GM19468 (cell line): ENCODE measurements around the gene PLCG2.
"Not testable (repeated sequence)": the region's sequence is repeated elsewhere in the genome, so short reads cannot be mapped to it uniquely, and the experiment has no call there.

ENCODE experiments used
- ATAC-seq: cut with Tn5 transposase; IDR thresholded peaks from one replicate; pipeline ENCODE4 v1.9.1; 2021; ENCODE audit warnings: mild to moderate bottlenecking, moderate library complexity, moderate number of reproducible peaks; ENCODE audit not compliant: unreplicated experiment; ENCODE audit errors: extremely low read depth

The PLCG2 gene

GRCh38 chr16:81928271-81928918 is 149.3 kb downstream of the PLCG2 start:
- ATAC-seq: no peak

GRCh38 chr16:81928975-81929374 is 149.9 kb downstream of the PLCG2 start:
- ATAC-seq: no peak

DNA sequence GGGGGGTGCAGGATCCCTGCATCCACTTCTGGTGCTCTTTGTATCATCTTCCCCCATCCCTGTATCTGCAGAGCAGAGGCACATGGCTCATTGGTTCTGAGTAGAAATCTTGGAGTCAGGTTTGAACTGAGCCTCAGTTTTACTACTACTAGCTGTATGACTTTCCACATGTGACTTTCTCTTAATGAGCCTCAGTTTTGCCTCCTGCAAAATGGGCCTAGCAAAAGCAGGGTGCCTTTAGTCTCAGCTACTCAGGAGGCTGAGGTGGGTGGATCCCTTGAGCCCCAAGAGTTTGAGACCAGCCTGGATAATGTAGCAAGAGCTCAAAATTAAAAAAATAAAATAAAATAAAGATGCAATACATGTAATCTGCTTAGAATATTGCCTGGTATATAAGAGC is 150.8 kb downstream of the PLCG2 start:
- no peak for ATAC-seq

GRCh38 chr16:81931927-81932326 is 152.8 kb downstream of the PLCG2 start:
- no peak for ATAC-seq

DNA sequence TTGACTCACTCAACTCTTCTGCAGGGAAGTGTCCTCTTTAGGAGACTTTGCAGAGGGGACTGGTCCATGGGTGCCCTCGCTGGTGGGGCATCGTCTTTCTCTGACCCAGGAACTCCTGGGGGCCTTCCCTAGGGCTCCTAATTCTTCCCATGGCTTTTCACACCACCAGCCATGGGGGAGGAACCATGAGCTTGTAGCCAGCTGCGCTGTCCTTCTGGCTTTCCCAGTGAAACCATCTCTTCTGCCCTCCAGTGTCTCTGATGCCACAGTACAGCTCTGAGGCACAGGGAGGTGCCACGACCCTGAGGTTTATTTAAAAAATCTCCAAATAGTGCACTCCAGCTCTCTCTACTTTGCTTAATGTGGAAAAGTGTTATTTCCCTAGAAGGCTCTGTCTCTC is 153.6 kb downstream of the PLCG2 start:
- no peak for ATAC-seq

DNA sequence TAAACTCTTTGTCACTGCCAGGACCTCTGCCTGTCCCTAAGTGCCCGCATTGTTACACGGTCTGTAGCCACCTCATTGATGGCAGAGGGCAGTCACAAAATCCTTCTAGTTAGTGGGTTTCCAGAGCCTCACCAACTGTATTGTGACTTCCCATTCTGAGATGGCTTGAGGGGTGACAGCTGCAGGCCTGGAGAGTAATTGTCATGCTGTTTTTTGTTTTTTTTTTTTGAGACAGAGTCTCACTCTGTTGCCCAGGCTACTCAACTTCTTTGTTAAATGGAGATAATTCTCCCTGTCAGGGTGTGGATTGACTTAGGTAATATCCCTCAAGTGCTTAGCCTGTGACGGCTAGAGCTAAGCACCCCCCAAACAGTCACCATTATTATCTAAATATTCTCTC is 154.3 kb downstream of the PLCG2 start:
- ATAC-seq: no peak

GRCh38 chr16:81934711-81935110 is 155.6 kb downstream of the PLCG2 start:
- ATAC-seq: not testable (repeated sequence)

DNA sequence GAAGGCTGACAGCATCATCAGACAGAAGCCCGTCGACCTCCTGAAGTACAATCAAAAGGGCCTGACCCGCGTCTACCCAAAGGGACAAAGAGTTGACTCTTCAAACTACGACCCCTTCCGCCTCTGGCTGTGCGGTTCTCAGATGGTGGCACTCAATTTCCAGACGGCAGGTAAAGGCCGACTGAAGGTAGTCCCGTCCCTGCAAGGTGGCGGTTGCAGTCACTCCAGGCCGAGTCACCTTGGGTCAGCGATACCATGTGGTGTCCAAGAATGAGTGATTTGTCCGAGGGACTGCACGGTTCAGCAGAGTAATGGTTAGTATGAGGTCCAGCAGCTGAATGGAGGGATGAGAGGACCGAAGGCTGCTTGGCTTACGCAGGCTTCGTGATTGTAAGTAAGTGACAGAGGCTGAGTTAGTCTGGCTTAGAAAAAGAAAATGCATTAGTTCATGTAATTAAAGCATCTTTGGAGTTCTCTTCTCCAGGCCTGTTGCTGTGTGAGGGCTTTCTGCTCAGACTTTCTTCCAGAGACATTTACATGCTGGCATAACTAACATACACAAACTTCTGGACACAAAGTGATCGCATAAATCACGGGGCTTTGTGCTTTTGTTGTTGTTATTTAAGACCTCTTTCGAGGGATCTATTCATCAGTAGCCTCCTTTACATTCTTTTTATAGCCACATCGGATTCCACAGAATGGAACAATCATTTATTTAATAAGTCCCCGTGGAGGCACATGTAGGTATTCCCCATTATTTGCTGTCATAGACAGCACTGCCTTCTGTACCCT is 157.3 kb downstream of the PLCG2 start:
- ATAC-seq: no peak

DNA sequence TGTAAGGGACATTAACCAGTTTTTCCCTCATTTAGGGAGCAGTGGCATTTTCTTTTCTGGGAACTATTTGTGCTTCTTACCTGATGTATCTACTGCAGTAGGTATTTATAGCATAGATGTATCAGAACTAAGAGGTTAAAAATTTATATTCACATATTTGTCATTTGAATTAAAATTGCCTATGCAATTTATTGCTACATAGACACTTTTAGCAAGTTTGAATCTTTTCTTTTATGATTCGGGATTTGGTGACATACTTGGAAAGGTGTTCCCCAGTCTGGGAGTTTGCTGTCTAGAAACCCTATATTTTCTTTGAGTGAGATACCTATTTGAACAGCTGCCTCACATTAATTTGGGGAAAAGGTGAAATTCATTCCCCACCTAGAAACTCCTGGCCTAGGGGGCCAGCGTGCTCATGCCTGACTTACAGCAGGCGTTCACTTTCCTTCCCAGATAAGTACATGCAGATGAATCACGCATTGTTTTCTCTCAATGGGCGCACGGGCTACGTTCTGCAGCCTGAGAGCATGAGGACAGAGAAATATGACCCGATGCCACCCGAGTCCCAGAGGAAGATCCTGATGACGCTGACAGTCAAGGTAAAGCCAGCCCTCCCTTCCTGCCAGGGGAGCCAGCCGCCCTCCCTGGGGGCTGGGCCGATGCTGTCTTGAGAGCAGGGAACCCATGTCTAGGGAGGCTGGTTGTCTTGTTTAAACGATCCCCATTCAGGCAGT is 158.4 kb downstream of the PLCG2 start:
- ATAC-seq: no peak

DNA sequence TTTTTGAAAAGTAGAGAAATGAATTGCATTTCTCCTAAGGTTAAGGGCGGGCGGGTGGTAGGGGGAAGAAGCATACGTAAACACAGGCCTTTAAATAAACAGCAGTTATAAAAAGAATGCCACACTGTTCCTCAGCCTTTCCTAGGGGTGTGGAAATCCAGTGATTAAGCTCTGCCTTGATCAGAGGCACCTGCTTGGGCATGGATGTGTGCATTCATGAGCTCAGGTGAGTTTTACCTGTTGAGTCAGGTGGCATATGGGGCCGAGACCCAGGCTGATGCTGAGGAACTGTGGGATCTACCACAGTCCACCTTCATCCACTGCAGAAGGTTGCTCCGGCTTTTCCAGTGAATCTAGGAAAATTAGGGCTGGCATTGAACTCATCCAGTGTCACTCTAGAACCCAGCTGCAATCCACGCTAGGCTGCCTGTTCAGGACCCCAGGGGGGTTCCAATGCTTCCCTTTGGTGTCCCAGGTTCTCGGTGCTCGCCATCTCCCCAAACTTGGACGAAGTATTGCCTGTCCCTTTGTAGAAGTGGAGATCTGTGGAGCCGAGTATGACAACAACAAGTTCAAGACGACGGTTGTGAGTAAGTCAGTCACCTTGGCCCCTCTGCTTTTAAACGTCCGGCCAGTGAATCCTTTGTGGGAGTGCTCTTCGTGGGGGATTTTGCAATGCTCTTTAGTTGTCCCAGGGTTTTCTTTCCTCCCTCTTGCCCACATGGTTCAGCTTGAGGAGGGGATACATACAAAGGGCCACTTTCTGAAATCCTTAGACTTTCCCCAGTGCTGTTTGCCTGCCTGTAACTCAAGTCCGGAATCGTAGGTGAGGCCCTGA is 159.5 kb downstream of the PLCG2 start:
- no peak for ATAC-seq

DNA sequence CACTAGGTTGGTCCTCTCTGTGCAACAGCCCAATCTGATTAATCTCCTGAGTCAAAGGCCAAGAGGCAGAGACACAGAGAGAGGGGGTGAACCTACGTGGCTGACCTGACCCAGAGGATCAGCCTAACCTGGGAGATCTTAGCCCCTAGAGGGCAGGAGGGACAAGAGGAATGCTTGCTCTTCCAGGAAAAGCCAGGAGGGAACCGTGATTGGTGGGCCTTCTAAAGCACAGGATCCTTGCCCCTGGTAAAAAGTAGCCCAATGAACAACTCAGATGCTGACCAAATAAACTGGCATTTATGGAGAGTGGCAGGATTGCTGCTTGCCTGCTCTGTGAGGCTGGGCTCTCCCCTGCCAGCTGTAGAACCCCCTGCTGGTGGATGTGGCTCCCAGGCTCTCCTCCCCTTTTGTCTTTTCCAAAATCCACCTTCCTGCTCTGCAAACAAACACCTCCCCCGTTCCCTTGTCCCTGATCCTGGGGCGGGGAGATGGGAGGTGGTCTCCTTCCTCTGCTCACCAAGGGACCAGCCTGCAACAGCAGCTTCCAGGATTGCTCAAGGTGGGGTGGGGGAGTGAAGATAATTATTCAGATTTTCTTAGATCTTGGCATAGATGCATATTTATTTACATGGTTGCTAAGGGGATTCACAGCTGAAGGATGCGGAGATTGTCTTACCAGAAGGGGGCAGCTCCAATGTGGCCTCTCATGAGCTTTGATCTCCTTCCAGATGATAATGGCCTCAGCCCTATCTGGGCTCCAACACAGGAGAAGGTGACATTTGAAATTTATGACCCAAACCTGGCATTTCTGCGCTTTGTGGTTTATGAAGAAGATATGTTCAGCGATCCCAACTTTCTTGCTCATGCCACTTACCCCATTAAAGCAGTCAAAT is 160.3 kb downstream of the PLCG2 start:
- no peak for ATAC-seq

DNA sequence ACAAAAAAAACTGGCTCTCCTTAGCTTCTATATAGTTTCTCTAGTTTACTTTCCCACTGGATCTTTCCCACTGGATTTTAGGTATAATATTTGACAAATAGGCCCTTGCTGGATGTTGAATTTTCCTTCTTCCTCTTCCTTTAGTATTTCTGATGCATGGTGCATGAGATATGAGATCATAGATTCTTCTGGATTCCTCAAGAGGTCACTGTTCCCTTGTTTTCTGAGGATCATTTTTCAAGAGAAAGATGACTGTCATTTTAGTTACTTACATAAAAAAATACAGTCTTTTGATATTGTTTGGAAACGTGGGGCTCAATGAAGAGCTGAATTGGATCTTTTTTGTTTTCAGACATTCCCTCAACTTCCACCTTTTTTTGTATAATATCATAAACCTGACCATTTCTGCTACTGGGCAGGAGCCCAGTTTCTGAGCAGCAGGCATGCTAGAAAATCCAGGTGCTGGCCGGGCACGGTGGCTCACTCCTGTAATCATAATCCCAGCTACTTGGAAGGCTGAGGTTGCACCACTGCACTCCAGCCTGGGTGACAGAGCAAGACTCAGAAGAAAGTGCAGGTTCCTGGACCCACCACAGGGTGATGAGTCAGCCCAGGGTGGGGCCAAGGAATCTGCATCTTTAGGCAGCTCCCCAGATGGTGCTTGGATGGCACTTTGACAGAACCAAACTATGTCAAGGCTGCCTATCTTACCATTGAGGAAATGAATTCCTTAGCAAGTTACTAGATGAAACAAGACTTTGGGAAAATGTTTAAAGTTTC is 161.9 kb downstream of the PLCG2 start:
- no peak for ATAC-seq

- no peak for ATAC-seq
These were observed 163.0 kb downstream of the PLCG2 start for GRCh38 chr16:81942007-81942601.

- no peak for ATAC-seq
These were observed 166.6 kb downstream of the PLCG2 start for GRCh38 chr16:81945665-81946064.

DNA sequence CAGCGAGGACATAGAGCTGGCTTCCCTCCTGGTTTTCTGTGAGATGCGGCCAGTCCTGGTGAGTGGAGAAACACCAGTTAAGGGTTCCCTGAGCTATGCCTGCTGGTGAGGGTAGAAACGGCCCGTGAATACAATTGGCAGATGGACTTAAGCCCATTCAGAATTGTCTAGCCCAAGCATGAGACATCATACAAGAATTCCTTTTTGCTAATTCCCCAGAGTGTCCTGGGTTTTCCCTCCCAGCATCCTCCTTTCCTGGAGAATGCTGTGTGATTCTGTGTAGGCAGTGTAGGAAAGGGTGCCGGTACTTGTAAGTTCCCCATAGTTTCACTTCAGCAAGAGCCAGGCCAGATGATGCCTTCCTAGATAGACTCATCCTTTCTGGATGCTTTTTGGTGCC is 167.1 kb downstream of the PLCG2 start:
- no peak for ATAC-seq

DNA sequence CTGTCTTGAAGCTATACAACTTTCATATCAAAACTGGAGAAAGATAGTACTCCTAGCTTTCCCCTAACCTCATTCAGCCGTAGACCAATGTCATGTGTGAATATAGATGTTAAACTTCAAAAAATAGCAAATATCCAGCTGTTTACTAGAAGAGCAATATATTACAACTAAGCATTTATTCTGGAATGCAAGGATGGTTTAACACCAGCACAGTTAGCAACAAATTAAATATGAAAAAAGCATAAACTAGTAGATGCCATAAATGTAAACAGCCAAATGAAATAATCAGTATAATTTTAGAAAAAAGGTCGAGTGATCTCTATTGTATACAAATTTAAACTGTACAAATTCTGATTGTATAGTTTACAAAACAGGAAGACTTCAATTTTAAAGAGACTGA is 172.5 kb downstream of the PLCG2 start:
- no peak for ATAC-seq

- ATAC-seq: no peak
These were observed 177.3 kb downstream of the PLCG2 start for GRCh38 chr16:81956213-81956948.

GRCh38 chr16:81964808-81965207 is 185.7 kb downstream of the PLCG2 start:
- no peak for ATAC-seq
